Keratinocyte (primary cell): ENCODE measurements around the gene ATP2B2.

Experiments used
- CTCF ChIP-seq, 3 experiments: IDR thresholded peaks in 1 of 3; conservative IDR thresholded peaks in 1 of 3; optimal IDR thresholded peaks in 1 of 3; 2 replicates in 2 of 3; 3 replicates in 1 of 3; pipeline versions ENCODE3 to v1.5.1; 2011; ENCODE audit warnings: low read length in 3 of 3, mild to moderate bottlenecking in 3 of 3, moderate library complexity in 2 of 3, control low read depth in 1 of 3, inconsistent platforms in 1 of 3; ENCODE audit not compliant: insufficient read depth in 2 of 3; ENCODE audit errors: extremely low read depth in 1 of 3
- EZH2 ChIP-seq: IDR thresholded peaks from one replicate; pipeline ENCODE4 v1.6.1; 2012; ENCODE audit warnings: inconsistent platforms, mild to moderate bottlenecking, low read length, moderate library complexity

- no peak for TF ChIP-seq CTCF (optimal IDR thresholded peaks at IDR 0.05 in 1 of 3, IDR thresholded peaks at IDR 0.05 in 1 of 3, conservative IDR thresholded peaks at IDR 0.05 in 1 of 3; ENCODE audit: extremely low read depth in 1 of 3, insufficient read depth in 2 of 3, low read length in 3 of 3)
- no peak for TF ChIP-seq EZH2
These were observed 159.5 kb downstream of the ATP2B2 start for GRCh38 chr3:10345911-10346310.
